ENCODE data around the gene CLIP1. TPM values are rescaled to one million over a fixed set of nuclear protein-coding genes. Genes with fewer than 3 reads are reported as not detected.

Gene CLIP1
- total RNA-seq, 1 experiment from 2014 or later = 42.9 TPM

GRCh38 chr12:122407208-122407607, 15.3 kb downstream of the CLIP1 start:
- ChIA-PET POLR2A (interaction anchor here (1.0 kb wide), 1 partner anchor 16 kb away, joined by 3 read pairs; no protein-coding TSS in a partner anchor), CTCF (interaction anchor here (0.9 to 1.2 kb wide), 2 partner anchors 8 to 64 kb away, joined by 4 to 5 read pairs; no protein-coding TSS in a partner anchor), RAD21 (ENCODE audit: low non-redundant PET in 1 of 2, low total read pairs in 2 of 2, uncharacterized antibody in 2 of 2, unreplicated experiment in 2 of 2) (no interaction called here)
- intact Hi-C loops (cut with micrococcal nuclease) = no loop called here
- Histone ChIP-seq H3K9me2 (ENCODE audit: insufficient read depth) (no peaks in the 10 kb centered on the region), H3K9ac (ENCODE audit: low read length) (no peak overlapping the region), H3K36me3 (ENCODE audit: control insufficient read depth in 1 of 2, insufficient read depth in 2 of 2, low read length in 2 of 2) (0 out of 4 replicates have a peak, but pooled peaks cover 0 to 4% of the 10 kb centered on the region in 2 experiments), H3K4me2 (ENCODE audit: low read length) (no peak overlapping the region), H2AFZ (ENCODE audit: low read depth, low read length, poor library complexity, severe bottlenecking) (no peak overlapping the region), H3K9me3 (ENCODE audit: control insufficient read depth in 1 of 2, insufficient read depth in 1 of 2, low read depth in 1 of 2, low read length in 2 of 2) (0 out of 4 replicates have a peak, but pooled peaks cover 0 to 2% of the 10 kb centered on the region in 2 experiments), H3K79me2 (ENCODE audit: insufficient read depth, low read length) (peaks cover 61% of the 10 kb centered on the region), H3K27ac (ENCODE audit: low read depth, low read length) (no peak overlapping the region), H3K4me1 (ENCODE audit: control insufficient read depth in 1 of 2, insufficient read depth in 2 of 2, low read length in 2 of 2) (peaks cover 9 to 32% of the 10 kb centered on the region in 2 experiments; a peak in 3 of 4 replicates), H4K20me1 (ENCODE audit: insufficient read depth) (no peaks in the 10 kb centered on the region), H3K4me3 (replicated peaks in 1 of 2; ENCODE audit: low read depth in 1 of 2, low read length in 2 of 2) (no peak overlapping the region), H3K27me3 (ENCODE audit: insufficient read depth, low read length) (no peaks in the 10 kb centered on the region)
- DNase-seq (ENCODE audit: low read depth, low spot score) = no peak
- ATAC-seq = no peak
- no TSS peak for BruUV-seq (replicated peaks)
- TF ChIP-seq EGR1 (IDR thresholded peaks at IDR 0.05; ENCODE audit: low read depth) (no peak), ATF3 (IDR thresholded peaks at IDR 0.05) (no peak), RAD21 (IDR thresholded peaks at IDR 0.05; ENCODE audit: low read depth) (no peak), ZBTB33 (IDR thresholded peaks at IDR 0.05; ENCODE audit: extremely low read depth, insufficient replicate concordance, low read length) (no peak), ZFX (IDR thresholded peaks at IDR 0.05) (no peak), ELF1 (IDR thresholded peaks at IDR 0.05; ENCODE audit: borderline replicate concordance, low read depth) (no peak), SRF (IDR thresholded peaks at IDR 0.05; ENCODE audit: low read depth) (no peak)

Data from HCT116 (cell line).